NB4 (cell line): ENCODE data around the gene CCDC120.

Experiments used
- DNase-seq: peaks from one replicate; pipeline ENCODE4 v3.0.0; 2010; ENCODE audit warnings: low read depth
- H3K4me3 ChIP-seq: one replicate; pipeline ENCODE4 v1.5.1; 2011; ENCODE audit warnings: mild to moderate bottlenecking, low read depth, low read length, moderate library complexity
- CTCF ChIP-seq: IDR thresholded peaks from one replicate; pipeline ENCODE4 v1.5.1; 2012; ENCODE audit warnings: low read depth, low read length
- MAX ChIP-seq: IDR thresholded peaks from 2 replicates; pipeline ENCODE4 v1.6.1; 2011; ENCODE audit warnings: low read depth, low read length
- MYC ChIP-seq: IDR thresholded peaks from 2 replicates; pipeline ENCODE4 v1.6.1; 2011; ENCODE audit warnings: low read depth, low read length
- POLR2A ChIP-seq: IDR thresholded peaks from 2 replicates; pipeline ENCODE4 v1.6.1; 2011; ENCODE audit warnings: mild to moderate bottlenecking; ENCODE audit not compliant: insufficient read length; ENCODE audit errors: extremely low read depth

The CCDC120 gene

GRCh38 chrX:49110417-49110816 is 51.6 kb downstream of the CCDC120 start:
- DNase-seq: no peak
- TF ChIP-seq POLR2A (no peak), MYC (no peak), MAX (no peak), CTCF (no peak)
- H3K4me3 ChIP-seq: no peak overlapping the region

- no peak for TF ChIP-seq MYC
- no peak for DNase-seq
- no peak overlapping the region for H3K4me3 ChIP-seq
Observed at GRCh38 chrX:49111791-49112190, 53.0 kb downstream of the CCDC120 start.

GRCh38 chrX:49116076-49116475 is 57.3 kb downstream of the CCDC120 start:
- TF ChIP-seq POLR2A: no peak
- no peak for TF ChIP-seq CTCF
- no peak for TF ChIP-seq MAX
- no peak for TF ChIP-seq MYC
- no peak overlapping the region for H3K4me3 ChIP-seq
- no peak for DNase-seq

- H3K4me3 ChIP-seq: no peak overlapping the region
- no peak for DNase-seq
- no peak for TF ChIP-seq POLR2A
- no peak for TF ChIP-seq CTCF
- no peak for TF ChIP-seq MYC
- TF ChIP-seq MAX: no peak
Observed at GRCh38 chrX:49116716-49117115, 57.9 kb downstream of the CCDC120 start.

GRCh38 chrX:49117581-49117980 is 58.8 kb downstream of the CCDC120 start:
- no peak overlapping the region for H3K4me3 ChIP-seq
- TF ChIP-seq MAX: no peak
- no peak for TF ChIP-seq POLR2A
- TF ChIP-seq MYC: no peak
- no peak for TF ChIP-seq CTCF
- DNase-seq: no peak
